Measurements from ENCODE around the gene TFR2. TPM values are rescaled to one million over a fixed set of nuclear protein-coding genes. Genes with fewer than 3 reads are reported as not detected.
"Not testable (repeated sequence)": the region's sequence is repeated elsewhere in the genome, so short reads cannot be mapped to it uniquely, and the experiment has no call there.

TFR2 gene
- total and polyA plus RNA-seq, 5 experiments from 2014 or later, result 0.51 to 5.9 (median 1.3) TPM

DNA sequence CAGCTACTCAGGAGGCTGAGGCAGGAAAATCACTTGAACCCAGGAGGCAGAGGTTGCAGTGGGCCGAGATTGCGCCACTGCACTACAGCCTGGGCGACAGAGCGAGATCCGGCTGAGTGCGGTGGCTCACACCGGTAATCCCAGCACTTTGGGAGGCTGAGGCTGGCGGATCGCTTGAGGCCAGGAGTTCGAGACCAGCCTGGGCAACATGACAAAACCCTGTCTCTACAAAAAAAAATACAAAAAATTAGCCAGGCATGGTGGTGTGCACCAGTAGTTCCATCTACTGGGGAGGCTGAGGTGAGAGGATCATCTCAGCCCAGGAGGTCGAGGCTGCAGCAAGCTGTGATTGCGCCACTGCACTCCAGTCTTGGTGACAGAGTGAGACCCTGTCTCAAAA lies 27.8 kb upstream of the TFR2 start:
- not testable (repeated sequence) for H3K9me3 Mint-ChIP-seq, H3K4me1 Mint-ChIP-seq, H3K4me3 Mint-ChIP-seq, H3K27me3 Mint-ChIP-seq, H3K36me3 Mint-ChIP-seq, ATAC-seq, DNase-seq, H3K27ac Mint-ChIP-seq
- POLR2A ChIA-PET, result interaction anchor here (0.8 to 1.3 kb wide), 4 partner anchors 11 to 56 kb away, joined by 3 to 5 read pairs (median 4); no protein-coding TSS in a partner anchor

DNA sequence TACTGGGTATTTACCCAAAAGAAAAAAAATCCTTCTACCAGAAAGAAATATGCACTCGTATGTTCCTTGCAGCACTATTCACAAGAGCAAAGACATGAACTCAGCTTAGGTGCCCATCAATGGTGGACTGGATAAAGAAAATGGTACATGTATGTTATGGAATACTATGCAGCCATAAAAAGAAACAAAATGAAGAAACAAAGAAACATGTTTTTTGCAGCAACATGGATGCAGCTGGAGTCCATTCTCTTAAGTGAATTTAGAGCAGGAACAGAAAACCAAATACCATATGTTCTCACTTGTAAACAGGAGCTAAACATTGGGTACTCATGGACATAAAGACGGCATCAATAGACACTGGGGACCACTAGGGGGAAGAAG lies 26.7 kb upstream of the TFR2 start:
- DNase-seq (no peak), ATAC-seq (no peak)
- H3K4me1 Mint-ChIP-seq, result peaks cover 3 to 5% (median 4%) of the 10 kb centered on the region in 4 donors
- H3K36me3 Mint-ChIP-seq, result no peaks in the 10 kb centered on the region
- peaks cover 0 to 5% (median 0%) of the 10 kb centered on the region in 5 donors for H3K27me3 Mint-ChIP-seq
- no peaks in the 10 kb centered on the region for H3K9me3 Mint-ChIP-seq
- POLR2A ChIA-PET, result interaction anchor here (1.2 to 1.3 kb wide), 2 partner anchors 11 to 55 kb away, joined by 3 to 4 read pairs; no protein-coding TSS in a partner anchor
- peak overlapping the region in 1 of 10 donors; percentile 21 for H3K27ac Mint-ChIP-seq
- H3K4me3 Mint-ChIP-seq, result peak overlapping the region in 1 of 10 donors; percentile 8

DNA sequence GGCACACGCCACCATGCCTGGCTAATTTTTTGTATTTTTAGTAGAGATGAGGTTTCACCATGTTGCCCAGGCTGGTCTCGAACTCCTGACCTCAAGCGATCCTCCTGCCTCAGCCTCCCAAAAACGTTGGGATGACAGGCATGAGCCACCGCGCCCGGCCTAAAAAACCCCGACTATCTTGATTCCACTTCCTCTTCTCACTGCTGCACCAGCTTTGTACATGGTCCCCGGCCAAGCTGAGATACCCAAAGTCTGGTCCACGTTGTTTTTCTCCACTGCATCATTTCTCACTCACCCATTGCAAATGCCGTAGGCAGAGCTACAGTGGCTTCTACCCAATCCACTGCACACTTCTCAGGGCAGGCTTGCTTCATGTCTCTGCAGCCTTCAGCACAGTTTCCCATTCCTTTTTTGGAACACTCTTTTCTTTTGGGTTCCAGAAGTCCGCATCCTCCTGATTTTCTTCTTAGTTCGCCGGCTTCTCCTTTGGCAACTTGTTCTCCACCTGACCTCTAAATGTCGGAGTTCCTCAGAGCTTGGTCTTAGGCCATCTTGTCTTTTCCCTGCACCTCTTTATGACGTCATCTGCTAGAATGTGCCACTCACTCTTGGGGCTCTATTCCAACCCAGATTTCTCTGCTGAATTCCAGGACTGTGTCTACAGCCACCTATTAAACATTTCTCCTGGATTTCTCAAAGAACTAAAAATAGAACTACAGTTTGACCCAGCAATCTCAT lies 26.1 kb upstream of the TFR2 start:
- Mint-ChIP-seq H3K27me3 (peaks cover 0 to 5% (median 0%) of the 10 kb centered on the region in 5 donors), H3K4me1 (peaks cover 0 to 4% (median 1%) of the 10 kb centered on the region in 4 donors), H3K27ac (no peak overlapping the region), H3K4me3 (peak overlapping the region in 1 of 10 donors; percentile 10), H3K36me3 (no peaks in the 10 kb centered on the region), H3K9me3 (no peaks in the 10 kb centered on the region)
- POLR2A ChIA-PET, result interaction anchor here (1.2 to 1.3 kb wide), 2 partner anchors 10 to 55 kb away, joined by 3 to 4 read pairs; no protein-coding TSS in a partner anchor
- ATAC-seq (no peak), DNase-seq (no peak)

DNA sequence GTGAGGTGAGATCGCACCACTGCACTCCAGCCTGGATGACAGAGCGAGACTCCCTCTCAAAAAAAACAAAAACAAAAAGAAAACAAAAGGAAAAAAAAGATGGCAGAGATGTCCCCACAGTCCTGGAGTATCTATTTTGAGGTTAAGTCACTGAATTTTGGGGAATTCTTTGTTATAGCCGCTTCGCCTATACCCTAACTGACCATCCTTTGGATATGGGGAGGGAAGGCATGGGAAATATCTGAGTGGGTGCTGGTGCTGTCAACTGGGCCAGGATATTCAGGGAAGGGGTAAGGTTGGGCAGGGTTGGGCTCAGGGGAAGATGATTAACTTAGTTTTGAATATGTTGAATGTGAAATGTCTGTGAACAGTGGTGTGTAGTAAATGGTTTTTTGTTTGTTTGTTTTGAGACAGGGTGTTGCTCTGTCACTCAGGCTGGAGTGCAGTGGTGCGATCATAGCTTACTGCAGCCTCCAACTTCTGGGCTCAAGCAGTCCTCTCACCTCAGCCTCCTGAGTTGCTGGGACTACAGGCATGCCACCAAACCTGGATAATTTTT lies 23.9 kb upstream of the TFR2 start:
- no peaks in the 10 kb centered on the region for H3K9me3 Mint-ChIP-seq
- DNase-seq (no peak), ATAC-seq (no peak)
- H3K27me3 Mint-ChIP-seq, result peaks cover 2 to 10% (median 5%) of the 10 kb centered on the region in 5 donors
- H3K4me1 Mint-ChIP-seq, result peaks cover 0 to 6% (median 0%) of the 10 kb centered on the region in 4 donors
- H3K4me3 Mint-ChIP-seq, result no peak overlapping the region
- POLR2A ChIA-PET, result interaction anchor here (0.9 to 1.2 kb wide), 2 partner anchors 10 to 35 kb away, joined by 3 read pairs; no protein-coding TSS in a partner anchor
- peak overlapping the region in 2 of 10 donors; percentile 26 to 40 for H3K27ac Mint-ChIP-seq
- H3K36me3 Mint-ChIP-seq, result no peaks in the 10 kb centered on the region

DNA sequence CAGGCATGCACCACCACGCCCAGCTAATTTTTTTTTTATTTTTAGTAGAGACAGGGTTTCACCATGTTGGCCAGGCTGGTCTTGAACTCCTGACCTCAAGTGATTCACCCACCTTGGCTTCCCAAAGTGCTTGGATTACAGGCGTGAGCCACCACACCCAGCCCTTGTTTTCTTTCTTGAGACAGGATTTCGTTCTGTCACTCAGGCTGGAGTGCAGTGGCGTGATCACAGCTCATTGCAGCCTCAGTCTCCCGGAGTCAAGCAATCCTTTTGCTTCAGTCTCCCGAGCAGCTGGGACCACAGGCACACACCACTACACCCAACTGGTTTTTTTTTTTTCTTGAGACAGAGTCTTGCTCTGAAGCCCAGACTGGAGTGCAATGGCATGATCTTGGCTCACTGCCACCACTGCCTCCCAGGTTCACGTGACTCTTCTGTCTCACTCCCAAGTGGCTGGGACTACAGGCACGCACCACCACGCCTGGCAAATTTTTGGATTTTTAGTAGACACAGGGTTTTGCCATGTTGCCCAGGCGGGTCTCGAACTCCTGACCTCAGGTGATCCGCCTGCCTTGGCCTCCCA lies 20.9 kb upstream of the TFR2 start:
- ATAC-seq, H3K9me3 Mint-ChIP-seq, H3K27ac Mint-ChIP-seq, DNase-seq, H3K4me3 Mint-ChIP-seq, H3K4me1 Mint-ChIP-seq, H3K36me3 Mint-ChIP-seq, POLR2A ChIA-PET: not testable (repeated sequence)
- H3K27me3 Mint-ChIP-seq, result peaks cover 9 to 34% (median 22%) of the 10 kb centered on the region in 5 donors

DNA sequence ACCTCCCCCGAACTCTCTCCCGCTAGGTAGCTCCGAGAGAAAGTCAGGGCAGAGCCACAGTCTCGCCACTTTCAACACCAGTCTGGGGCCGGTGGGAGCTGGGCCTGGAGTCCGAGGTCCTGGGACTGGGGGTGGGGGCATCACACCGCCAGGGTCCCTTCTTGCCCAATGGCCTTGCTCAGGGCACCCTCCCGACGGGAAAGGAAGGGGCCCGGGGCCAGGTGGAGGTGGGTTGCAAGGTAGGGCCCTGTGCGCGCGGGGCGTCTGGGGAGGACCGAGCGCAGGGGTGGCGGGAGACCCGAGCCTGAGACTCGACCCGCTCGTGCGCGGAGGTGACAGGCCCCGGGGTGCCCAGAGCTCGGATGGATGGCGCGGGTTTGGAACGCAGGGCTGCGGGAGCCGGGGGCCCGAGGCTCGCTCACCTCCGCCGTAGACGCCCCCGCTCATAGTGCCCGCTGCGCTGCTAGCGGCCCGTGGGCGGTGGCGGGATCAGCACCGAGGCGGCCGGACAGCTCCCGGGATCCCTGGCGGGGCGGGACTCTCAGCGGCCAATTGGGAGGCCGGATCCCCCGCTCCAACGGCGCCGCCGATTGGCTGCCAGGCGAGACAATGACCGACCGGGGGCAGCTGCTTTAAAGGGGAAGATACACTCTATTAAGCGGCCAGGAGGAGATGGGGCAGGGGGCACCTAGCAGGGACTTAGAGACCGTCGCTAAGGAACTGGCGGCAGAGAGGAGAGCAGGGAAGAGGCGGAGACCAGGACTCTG lies 14.7 kb upstream of the TFR2 start, which contains the start of gene ACTL6B:
ACTL6B (minus strand) TSS at position 541 of the 767 bp plus-strand sequence; CDS start at position 447, 94 bp downstream.
- H3K36me3 Mint-ChIP-seq, result peaks cover 0 to 5% (median 0%) of the 10 kb centered on the region in 3 donors

DNA sequence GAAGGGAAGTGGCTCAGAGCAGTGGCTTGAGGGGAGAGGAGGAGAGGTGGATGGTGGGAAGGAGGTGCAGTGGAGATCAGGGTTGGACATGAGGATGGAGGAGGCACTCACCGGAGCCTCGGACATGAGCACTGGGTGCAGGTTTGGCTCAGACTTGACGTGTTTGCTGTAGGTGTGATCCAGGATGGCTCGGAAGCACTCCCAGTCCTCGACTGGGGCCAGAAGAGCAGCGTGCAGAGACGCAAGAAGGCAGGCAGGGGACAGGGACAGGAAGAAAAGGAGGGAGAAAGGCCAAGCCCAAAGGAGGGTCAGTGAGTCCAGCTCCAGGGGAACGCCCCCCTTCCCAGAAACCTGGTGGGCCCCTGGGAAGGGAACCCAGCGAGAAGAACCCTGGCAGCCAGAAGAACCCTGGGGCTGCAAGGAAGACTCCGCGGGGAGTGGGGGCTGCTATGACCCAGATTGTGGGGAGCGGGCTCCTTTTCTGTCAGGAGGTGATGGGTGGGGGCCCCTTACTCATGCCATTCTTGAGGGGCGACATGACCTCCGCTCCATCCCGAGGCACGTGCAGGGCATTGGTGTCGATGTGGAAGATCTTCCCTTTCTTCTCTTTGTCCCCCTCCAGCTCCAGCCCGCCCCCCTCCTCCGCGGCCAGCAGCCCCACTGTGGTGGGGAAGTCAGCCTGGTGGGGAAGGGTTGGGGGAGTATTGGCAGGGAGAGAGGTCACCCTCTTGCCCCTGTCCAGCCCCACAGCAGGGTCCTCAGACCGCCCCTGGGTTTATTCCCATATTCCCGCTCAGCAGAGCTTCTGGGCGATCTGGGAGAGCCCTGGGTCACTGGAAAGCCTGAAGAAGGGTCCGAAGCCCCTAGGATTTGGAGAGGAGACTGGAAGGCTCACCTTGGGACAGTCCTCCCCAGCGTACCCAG lies 13.8 kb upstream of the TFR2 start:
- no peak overlapping the region for H3K4me3 Mint-ChIP-seq
- DNase-seq, result no peak
- POLR2A ChIA-PET, result interaction anchor here (0.6 to 0.7 kb wide), 2 partner anchors 11 to 196 kb away, joined by 3 to 4 read pairs; no protein-coding TSS in a partner anchor
- H3K27ac Mint-ChIP-seq, result peak overlapping the region in 1 of 10 donors; percentile 79
- peaks cover 0 to 5% (median 0%) of the 10 kb centered on the region in 3 donors for H3K36me3 Mint-ChIP-seq
- H3K27me3 Mint-ChIP-seq, result peaks cover 21 to 65% (median 43%) of the 10 kb centered on the region in 5 donors
- no peak for ATAC-seq
- peaks cover 0 to 4% (median 0%) of the 10 kb centered on the region in 9 donors for H3K9me3 Mint-ChIP-seq
- H3K4me1 Mint-ChIP-seq, result no peaks in the 10 kb centered on the region

More for the DNA sequence above, 14.7 kb upstream of the TFR2 start, which contains the start of gene ACTL6B:
- H3K27ac Mint-ChIP-seq, result no peak within 1 kb of the TSS
- DNase-seq (peak in 9 of 10 donors; percentile 35 to 73 (median 55)), ATAC-seq (peak; percentile 70 to 81)
- H3K4me1 Mint-ChIP-seq, result peaks cover 0 to 1% (median 0%) of the 10 kb centered on the region in 4 donors
- H3K27me3 Mint-ChIP-seq, result peaks cover 19 to 66% (median 38%) of the 10 kb centered on the region in 5 donors
- POLR2A ChIA-PET, result interaction anchor here (0.6 to 0.7 kb wide), 3 partner anchors 10 to 20 kb away, joined by 3 read pairs; no protein-coding TSS in a partner anchor
- H3K4me3 Mint-ChIP-seq, result peak within 1 kb of the TSS in 1 of 10 donors; percentile 26
- H3K9me3 Mint-ChIP-seq, result peaks cover 0 to 4% (median 0%) of the 10 kb centered on the region in 9 donors

DNA sequence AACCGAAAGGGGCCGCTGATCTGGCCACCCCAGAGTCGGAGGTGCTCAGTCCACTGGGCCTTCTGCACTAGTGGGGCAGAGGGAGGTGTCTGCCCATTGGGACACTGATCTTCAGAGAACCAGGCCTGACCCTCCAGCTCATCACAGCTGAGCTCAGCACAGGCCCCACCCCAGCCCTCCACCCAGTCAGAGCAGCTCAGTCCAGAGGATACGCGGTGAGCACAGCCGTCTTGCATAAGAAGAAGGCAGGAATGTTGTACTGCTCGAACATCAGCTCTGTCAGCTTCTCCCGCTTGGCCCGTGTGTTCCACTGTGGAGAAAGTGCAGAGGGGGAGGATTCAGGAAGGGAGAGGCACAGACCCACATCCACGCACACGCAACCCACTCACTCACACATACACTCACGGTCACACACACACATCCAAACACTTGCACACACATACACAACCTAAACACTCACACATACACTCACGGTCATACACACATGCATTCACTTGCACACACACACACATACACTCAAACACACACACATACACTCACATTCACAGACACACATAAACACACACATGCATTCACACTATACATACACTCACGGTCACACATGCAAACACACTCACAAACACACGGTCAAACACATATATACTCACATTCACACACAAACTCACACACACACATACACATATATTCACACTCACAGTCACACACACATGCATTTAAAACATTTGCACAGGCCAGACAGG lies 8.6 kb upstream of the TFR2 start:
- peaks cover 0 to 5% (median 0%) of the 10 kb centered on the region in 3 donors for H3K36me3 Mint-ChIP-seq
- ATAC-seq (no peak), DNase-seq (no peak)
- no peaks in the 10 kb centered on the region for H3K4me1 Mint-ChIP-seq
- H3K27me3 Mint-ChIP-seq, result peaks cover 15 to 53% (median 23%) of the 10 kb centered on the region in 5 donors
- H3K4me3 Mint-ChIP-seq, result no peak overlapping the region
- POLR2A ChIA-PET, result no interaction called here
- no peak overlapping the region for H3K27ac Mint-ChIP-seq
- peaks cover 0 to 4% (median 0%) of the 10 kb centered on the region in 9 donors for H3K9me3 Mint-ChIP-seq

DNA sequence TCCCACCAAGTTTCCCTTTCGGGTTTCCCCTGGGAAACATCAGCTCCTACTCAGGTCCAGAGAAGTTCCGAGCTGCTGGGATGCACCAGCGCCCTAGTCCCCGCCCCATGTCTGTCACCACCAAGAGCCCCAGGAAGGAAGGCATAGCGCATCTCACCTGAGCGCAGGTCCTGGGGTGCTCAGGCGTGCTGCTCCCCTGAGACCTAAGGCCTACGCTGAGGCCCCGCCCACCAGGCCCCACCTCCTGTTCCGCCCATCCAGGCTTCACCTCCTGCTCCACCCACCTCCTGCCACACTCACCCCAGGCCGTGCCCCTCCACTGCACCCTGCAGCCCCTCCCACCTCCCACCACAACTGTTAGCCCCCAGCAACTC lies 1.2 kb upstream of the TFR2 start:
- H3K4me3 Mint-ChIP-seq, result no peak overlapping the region
- ATAC-seq, result peak; percentile 30 to 61
- POLR2A ChIA-PET, result no interaction called here

DNA sequence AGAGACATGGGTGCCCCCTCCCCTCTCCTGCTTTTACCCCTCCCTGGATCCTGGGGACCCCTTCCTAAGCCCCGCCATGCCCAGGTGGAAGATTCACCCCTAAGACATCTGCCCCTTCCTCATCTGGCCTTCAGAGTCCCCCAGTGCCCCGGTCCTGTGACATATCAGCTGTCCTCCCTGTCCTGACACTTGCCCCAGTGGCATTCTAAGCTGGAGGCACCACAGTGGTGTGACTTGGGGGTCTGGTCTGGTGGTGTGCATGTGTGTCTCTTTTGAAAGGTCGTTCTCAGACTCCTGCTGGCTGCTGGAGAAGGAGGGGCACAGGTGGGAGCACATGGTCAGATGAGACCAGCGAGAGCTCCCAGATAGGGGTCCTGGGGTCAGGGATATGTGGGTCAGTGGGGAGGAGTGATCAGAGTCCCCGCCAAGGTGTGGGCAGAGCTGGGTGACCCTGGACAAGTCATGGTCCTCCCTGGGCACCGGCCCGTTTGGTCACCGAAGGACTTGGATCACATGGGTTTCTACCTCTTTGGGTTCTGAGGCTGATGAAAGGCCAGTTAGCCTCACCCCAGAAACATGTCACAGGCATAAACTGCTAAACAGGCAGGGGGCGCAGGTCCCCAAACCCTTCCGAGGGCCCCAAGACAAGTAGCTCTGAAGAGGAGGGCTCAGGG lies 645 bp upstream of the TFR2 start:
- H3K4me1 Mint-ChIP-seq, result peaks cover 0 to 5% (median 0%) of the 10 kb centered on the region in 4 donors
- DNase-seq (no peak), ATAC-seq (no peak)
- H3K4me3 Mint-ChIP-seq, result no peak overlapping the region
- POLR2A ChIA-PET, result no interaction called here
- no peaks in the 10 kb centered on the region for H3K36me3 Mint-ChIP-seq
- no peak overlapping the region for H3K27ac Mint-ChIP-seq
- no peaks in the 10 kb centered on the region for H3K9me3 Mint-ChIP-seq
- peaks cover 0 to 9% (median 0%) of the 10 kb centered on the region in 5 donors for H3K27me3 Mint-ChIP-seq

More for the DNA sequence above, 1.2 kb upstream of the TFR2 start:
- Mint-ChIP-seq H3K27ac (no peak overlapping the region), H3K27me3 (peaks cover 0 to 12% (median 0%) of the 10 kb centered on the region in 5 donors), H3K36me3 (no peaks in the 10 kb centered on the region), H3K9me3 (no peaks in the 10 kb centered on the region), H3K4me1 (peaks cover 0 to 5% (median 0%) of the 10 kb centered on the region in 4 donors)
- DNase-seq, result no peak
